Small intestine (tissue), 7 donors: Measurements from ENCODE around the gene ACMSD. TPM values are rescaled to one million over a fixed set of nuclear protein-coding genes. Genes with fewer than 3 reads are reported as not detected.

Experiments used
- DNase-seq, 2 donors: peaks; one replicate each; pipeline versions ENCODE4 v3.0.0 to v3.0.0-alpha.2; 2013
- FAIRE-seq: peaks from 2 replicates; lab custom pipeline; 2012; peaks lifted over from hg19 to GRCh38; lab: Jason Lieb, UNC
- H3K27ac ChIP-seq, 3 donors: one replicate each; pipeline ENCODE4 v1.5.1; 2013; ENCODE audit warnings: low read length in 2 of 3, mild to moderate bottlenecking in 2 of 3, control low read depth in 1 of 3, inconsistent platforms in 1 of 3, low read depth in 1 of 3, moderate library complexity in 1 of 3
- H3K27me3 ChIP-seq, 3 donors: one replicate each; pipeline ENCODE4 v1.6.1; 2013; ENCODE audit warnings: low read length in 3 of 3, inconsistent platforms in 1 of 3; ENCODE audit not compliant: control insufficient read depth in 3 of 3, insufficient read depth in 3 of 3
- H3K36me3 ChIP-seq, 3 donors: one replicate each; pipeline ENCODE4 v1.6.1; 2013; ENCODE audit warnings: low read length in 3 of 3, inconsistent platforms in 1 of 3, low read depth in 1 of 3, mild to moderate bottlenecking in 1 of 3, moderate library complexity in 1 of 3; ENCODE audit not compliant: control insufficient read depth in 3 of 3, insufficient read depth in 2 of 3
- H3K4me1 ChIP-seq, 3 donors: one replicate each; pipeline ENCODE4 v1.6.1; 2013; ENCODE audit warnings: low read length in 2 of 3, inconsistent platforms in 1 of 3, low read depth in 1 of 3, mild to moderate bottlenecking in 1 of 3, moderate library complexity in 1 of 3; ENCODE audit not compliant: control insufficient read depth in 3 of 3, insufficient read depth in 2 of 3
- H3K4me3 ChIP-seq, 3 donors: one replicate each; pipeline ENCODE4 v1.5.1; 2013; ENCODE audit warnings: low read length in 3 of 3, control low read depth in 1 of 3, inconsistent platforms in 1 of 3, low read depth in 1 of 3, mild to moderate bottlenecking in 1 of 3, moderate library complexity in 1 of 3
- H3K9me3 ChIP-seq, 2 donors: one replicate each; pipeline ENCODE4 v1.6.1; 2013; ENCODE audit warnings: low read depth in 1 of 2, low read length in 1 of 2; ENCODE audit not compliant: control insufficient read depth in 2 of 2, insufficient read depth in 1 of 2
- WGBS, 3 donors: extraction: QIAGEN DNeasy Blood & Tissue Kit; methylation state at CpG; one replicate each; pipeline ENCODE4 v1.1.7; 2013; 5-methylcytosine and 5-hydroxymethylcytosine counted together
- polyA plus RNA-seq, 4 donors: library from polyadenylated mRNA; stranded (reverse) in 3 of 4; unstranded in 1 of 4; fragments of 200-250 nt in 3 of 4; fragments of 120-200 nt in 1 of 4; gene quantifications; one replicate each; pipeline versions ENCODE4 v1.2.1 to v1.2.3, GENCODE V29; 2013
- donor health status: healthy with polysubstance abuse.
- donor health status: control.
- donor health status: control.
- donor health status: Bipolar disorder and iron deficiency.
- donor health status: healthy.

ACMSD gene
- polyA plus RNA-seq, 4 donors = 0.46 TPM; not detected in 3

DNA sequence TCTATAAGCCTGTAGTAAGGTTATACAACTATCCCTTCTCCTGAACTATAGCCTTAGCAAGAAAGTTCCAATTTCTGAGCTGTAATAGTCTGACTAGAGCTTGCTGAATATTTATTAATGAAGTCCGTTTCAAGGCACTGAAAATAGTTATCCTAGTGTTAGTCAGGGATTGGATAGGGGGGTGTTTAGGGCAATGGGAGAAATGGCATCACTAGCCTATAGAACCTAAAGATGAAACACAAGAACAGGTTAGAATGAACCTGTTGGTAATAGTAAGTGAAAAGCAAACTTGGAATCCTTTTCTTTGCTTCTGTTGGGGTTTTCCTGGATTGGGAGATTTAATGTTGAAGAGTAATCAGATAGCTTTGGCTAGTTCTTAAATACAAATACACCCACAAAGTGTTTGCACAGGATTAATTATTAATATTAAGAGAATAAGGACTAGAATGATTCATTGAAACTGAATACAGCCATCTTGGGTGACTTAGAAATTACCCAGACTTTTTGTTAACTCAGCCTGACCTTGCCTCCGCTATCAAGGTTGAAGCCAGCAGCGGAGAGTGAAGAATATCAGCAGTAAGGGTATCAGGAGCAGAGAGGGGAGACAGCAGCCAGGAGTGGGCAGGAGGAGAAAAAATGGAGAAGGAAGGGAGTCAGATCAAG lies 94.6 kb downstream of the ACMSD start:
- Histone ChIP-seq H3K9me3 (no peaks in the 10 kb centered on the region), H3K27ac (peak overlapping the region in 2 of 3 donors; percentile 68 to 88), H3K4me3 (no peak overlapping the region), H3K4me1 (peaks cover 0 to 2% (median 0%) of the 10 kb centered on the region in 3 donors), H3K27me3 (no peaks in the 10 kb centered on the region), H3K36me3 (peaks cover 0 to 24% (median 3%) of the 10 kb centered on the region in 3 donors)
- 30 to 72% (median 47%) methylated on average over 3 of the region's 3 CpGs for WGBS, 3 donors
- DNase-seq (peak in 1 of 2 donors; percentile 54), FAIRE-seq (no peak)

- peaks cover 0 to 2% (median 0%) of the 10 kb centered on the region in 3 donors for H3K4me1 ChIP-seq
- WGBS, 3 donors = 84 to 100% (median 93%) methylated on average over 1 of the region's 1 CpG
Measured at GRCh38 chr2:134933732-134934131, 95.3 kb downstream of the ACMSD start.

GRCh38 chr2:134934150-134934549 lies 95.7 kb downstream of the ACMSD start:
- WGBS, 3 donors = 50 to 65% (median 58%) methylated on average over 2 of the region's 2 CpGs
- Histone ChIP-seq H3K27me3 (no peaks in the 10 kb centered on the region), H3K9me3 (no peaks in the 10 kb centered on the region), H3K4me3 (no peak overlapping the region), H3K27ac (no peak overlapping the region), H3K4me1 (peaks cover 0 to 2% (median 0%) of the 10 kb centered on the region in 3 donors), H3K36me3 (peaks cover 0 to 19% (median 3%) of the 10 kb centered on the region in 3 donors)
- FAIRE-seq = no peak
- no peak for DNase-seq

More at GRCh38 chr2:134933732-134934131, 95.3 kb downstream of the ACMSD start:
- Histone ChIP-seq H3K27me3 (no peaks in the 10 kb centered on the region), H3K9me3 (no peaks in the 10 kb centered on the region), H3K27ac (no peak overlapping the region), H3K36me3 (peaks cover 0 to 20% (median 3%) of the 10 kb centered on the region in 3 donors), H3K4me3 (no peak overlapping the region)
- FAIRE-seq = no peak
- DNase-seq = no peak

DNA sequence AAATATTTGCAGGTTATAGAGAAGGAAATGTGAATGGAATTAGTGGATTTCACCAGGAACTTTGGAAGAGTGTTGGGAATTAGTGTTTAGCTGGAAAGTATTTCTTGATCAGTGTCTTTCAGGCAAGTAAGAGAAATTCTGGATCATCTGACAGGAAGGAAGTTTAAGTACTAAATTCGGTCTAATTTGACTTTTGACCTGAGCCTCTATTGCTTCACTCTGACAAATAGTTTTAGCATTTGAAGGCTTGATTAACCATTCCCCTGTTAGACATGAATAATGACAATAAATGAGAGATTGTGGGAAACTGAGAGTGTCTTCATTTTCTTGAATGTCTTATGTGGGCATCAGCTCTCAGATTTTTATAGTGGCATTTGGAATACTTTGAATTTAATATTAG lies 96.2 kb downstream of the ACMSD start:
- Histone ChIP-seq H3K27ac (peak overlapping the region in 1 of 3 donors; percentile 11), H3K9me3 (no peaks in the 10 kb centered on the region), H3K4me3 (no peak overlapping the region), H3K36me3 (peaks cover 2 to 18% (median 3%) of the 10 kb centered on the region in 3 donors), H3K4me1 (peaks cover 0 to 2% (median 0%) of the 10 kb centered on the region in 3 donors), H3K27me3 (no peaks in the 10 kb centered on the region)
- WGBS, 3 donors = 0 to 6% (median 6%) methylated on average over 1 of the region's 1 CpG
- DNase-seq = peak in 1 of 2 donors; percentile 41
- no peak for FAIRE-seq

- 60 to 70% (median 60%) methylated on average over 4 of the region's 4 CpGs for WGBS, 3 donors
- Histone ChIP-seq H3K36me3 (peaks cover 6 to 17% (median 12%) of the 10 kb centered on the region in 3 donors), H3K4me1 (peaks cover 0 to 2% (median 0%) of the 10 kb centered on the region in 3 donors), H3K4me3 (no peak overlapping the region), H3K27me3 (no peaks in the 10 kb centered on the region), H3K9me3 (no peaks in the 10 kb centered on the region), H3K27ac (no peak overlapping the region)
- FAIRE-seq = no peak
- DNase-seq = no peak
Measured at GRCh38 chr2:134936691-134937090, 98.3 kb downstream of the ACMSD start.

DNA sequence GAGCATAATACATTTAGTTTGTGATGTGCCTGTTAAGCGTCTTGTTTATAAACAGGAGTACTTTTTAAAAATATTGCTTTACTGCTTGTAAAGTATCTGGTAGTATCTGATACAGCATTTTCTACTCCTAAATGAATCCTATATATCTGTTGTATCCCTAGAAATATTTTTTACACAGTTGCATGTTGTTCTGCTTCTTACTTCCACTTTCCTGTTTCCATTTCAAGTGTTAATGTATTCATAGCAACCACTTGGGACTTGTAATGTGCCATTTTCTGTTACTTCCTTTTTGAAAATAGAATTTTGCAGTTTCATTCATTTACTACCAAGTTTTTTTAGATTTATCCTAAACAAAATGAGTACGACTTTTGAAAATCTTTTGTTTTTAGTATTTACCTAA lies 105.1 kb downstream of the ACMSD start:
- 77 to 95% (median 89%) methylated on average over 2 of the region's 2 CpGs for whole genome bisulfite sequencing, 3 donors
- Histone ChIP-seq H3K4me3 (no peak overlapping the region), H3K9me3 (no peaks in the 10 kb centered on the region), H3K4me1 (no peaks in the 10 kb centered on the region), H3K27me3 (no peaks in the 10 kb centered on the region), H3K27ac (no peak overlapping the region), H3K36me3 (peaks cover 2 to 25% (median 13%) of the 10 kb centered on the region in 3 donors)
- no peak for DNase-seq
- FAIRE-seq = no peak

- no peak overlapping the region for H3K27ac ChIP-seq
- FAIRE-seq (no peak), DNase-seq (no peak)
- 79 to 89% (median 88%) methylated on average over 1 of the region's 1 CpG for WGBS, 3 donors
- H3K27me3 ChIP-seq = no peaks in the 10 kb centered on the region
- H3K36me3 ChIP-seq = peaks cover 0 to 25% (median 16%) of the 10 kb centered on the region in 3 donors
- H3K4me3 ChIP-seq = no peak overlapping the region
- H3K4me1 ChIP-seq = no peaks in the 10 kb centered on the region
- no peaks in the 10 kb centered on the region for H3K9me3 ChIP-seq
Measured at GRCh38 chr2:134944975-134945374, 106.6 kb downstream of the ACMSD start.

- H3K27ac ChIP-seq = no peak overlapping the region
- no peak overlapping the region for H3K4me3 ChIP-seq
- H3K9me3 ChIP-seq = no peaks in the 10 kb centered on the region
- DNase-seq (no peak), FAIRE-seq (no peak)
- no peaks in the 10 kb centered on the region for H3K27me3 ChIP-seq
- H3K36me3 ChIP-seq = peaks cover 0 to 20% (median 18%) of the 10 kb centered on the region in 3 donors
- 81 to 90% (median 86%) methylated on average over 6 of the region's 6 CpGs for WGBS, 3 donors
- H3K4me1 ChIP-seq = no peaks in the 10 kb centered on the region
Measured at GRCh38 chr2:134946073-134946472, 107.7 kb downstream of the ACMSD start.
